Ramos (cell line): ENCODE results near the gene KIAA2012.

Experiments used
- in situ Hi-C: fragments of 300-500 bp; cut with MboI; formaldehyde crosslinking; loops from one replicate; pipeline ENCODE4 v1.14.3; 2022; ENCODE audit warnings: low sequenced_read_pairs; ENCODE audit not compliant: unreplicated experiment

KIAA2012 gene

DNA sequence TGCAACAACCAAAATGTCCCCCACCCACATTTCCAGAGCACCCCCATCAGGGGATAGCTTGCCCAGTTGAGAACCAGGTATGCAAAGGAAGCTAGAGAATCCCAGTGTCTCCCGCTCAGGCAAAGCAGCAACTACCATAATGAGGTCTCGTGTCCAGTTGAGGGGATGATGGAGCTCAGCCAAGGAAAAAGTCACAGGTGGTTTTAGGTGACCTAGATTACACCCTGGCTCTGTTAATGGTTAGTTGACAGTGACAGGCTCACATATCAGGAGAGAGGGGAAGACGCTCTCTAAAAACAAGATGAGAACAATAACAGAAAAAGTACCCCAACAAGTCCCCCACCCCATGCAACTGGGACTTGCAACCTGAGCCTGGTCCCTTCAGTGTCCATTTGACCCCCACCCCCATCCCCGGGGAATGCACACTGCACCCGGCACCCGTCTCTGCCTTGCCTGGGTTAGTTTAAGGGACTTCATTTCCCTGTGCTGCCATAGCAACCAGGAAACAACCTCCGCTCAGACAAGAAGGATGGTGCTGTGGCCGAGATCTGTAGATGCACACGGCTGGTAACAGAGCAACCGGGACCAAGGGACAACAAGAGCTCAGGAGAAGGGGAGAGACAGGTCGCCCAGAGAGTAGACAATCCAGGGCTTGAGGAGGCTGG is at the start of gene KIAA2012:
TSS of gene KIAA2012 (plus strand) at position 519 of the 665 bp plus-strand sequence. CDS start 373 bp downstream, outside the sequence.
- in situ Hi-C loops: no loop called here

- in situ Hi-C loops: no loop called here
Measured at GRCh38 chr2:202023904-202024266, 49.2 kb upstream of the KIAA2012 start.

DNA sequence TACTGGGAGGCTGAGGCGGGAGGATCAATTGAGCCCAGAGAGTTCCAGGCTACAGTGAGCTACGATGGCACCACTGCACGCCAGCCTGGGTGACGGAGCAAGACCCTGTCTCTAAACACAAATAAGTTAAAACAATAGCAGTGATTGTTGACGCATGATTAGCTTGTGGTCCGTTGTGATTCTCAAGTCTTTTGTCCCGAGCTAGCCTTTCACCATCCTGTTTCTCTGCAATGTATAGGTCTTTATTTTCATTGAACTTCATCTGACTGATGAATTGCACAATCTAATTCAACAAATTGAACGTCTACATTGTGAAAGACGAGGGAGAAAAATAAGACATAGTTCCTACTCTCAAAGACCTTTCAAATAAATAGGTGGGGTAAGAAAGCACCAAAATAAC is 48.2 kb upstream of the KIAA2012 start:
- in situ Hi-C loops: no loop called here

DNA sequence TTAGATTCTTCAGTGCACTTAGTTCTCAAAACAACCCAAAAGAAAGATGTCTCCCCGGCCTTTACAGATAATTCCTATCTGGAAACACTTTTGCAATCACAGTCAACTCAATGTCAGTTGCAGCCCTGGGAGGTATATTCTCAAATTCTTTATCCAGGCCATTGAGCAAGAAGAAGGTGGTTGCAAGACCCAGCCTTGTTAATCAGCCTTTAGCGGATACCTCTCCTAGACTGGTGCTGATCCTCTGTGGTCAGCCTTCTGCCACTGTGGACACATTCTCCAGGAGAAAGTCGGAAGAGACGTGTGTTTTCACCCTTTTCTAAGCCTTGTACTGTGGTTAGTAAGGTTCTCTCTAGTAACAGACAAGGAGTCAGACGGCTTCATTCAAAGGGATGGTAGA is 47.2 kb upstream of the KIAA2012 start:
- in situ Hi-C loops: no loop called here

GRCh38 chr2:202026507-202026906 is 46.5 kb upstream of the KIAA2012 start:
- in situ Hi-C loops: no loop called here

DNA sequence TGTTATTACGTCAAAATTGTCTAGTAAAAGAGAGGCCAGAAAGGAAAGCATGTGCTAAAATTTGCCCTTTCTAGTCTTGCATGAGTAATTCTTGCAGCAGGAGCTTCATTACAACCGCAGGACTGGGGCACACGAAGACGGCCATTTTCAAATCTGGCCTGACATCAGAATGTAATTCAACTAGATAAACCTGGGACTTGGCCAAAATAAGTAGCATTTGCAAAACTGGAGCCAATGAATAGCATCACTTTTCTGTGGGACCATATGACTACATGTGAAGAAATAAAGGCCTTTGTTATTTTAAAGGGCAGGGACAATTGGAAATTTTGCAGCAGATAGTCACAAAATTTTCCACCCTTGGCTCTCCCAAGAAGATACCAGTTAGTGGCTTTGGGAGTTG is 42.4 kb upstream of the KIAA2012 start:
- in situ Hi-C loops: no loop called here

DNA sequence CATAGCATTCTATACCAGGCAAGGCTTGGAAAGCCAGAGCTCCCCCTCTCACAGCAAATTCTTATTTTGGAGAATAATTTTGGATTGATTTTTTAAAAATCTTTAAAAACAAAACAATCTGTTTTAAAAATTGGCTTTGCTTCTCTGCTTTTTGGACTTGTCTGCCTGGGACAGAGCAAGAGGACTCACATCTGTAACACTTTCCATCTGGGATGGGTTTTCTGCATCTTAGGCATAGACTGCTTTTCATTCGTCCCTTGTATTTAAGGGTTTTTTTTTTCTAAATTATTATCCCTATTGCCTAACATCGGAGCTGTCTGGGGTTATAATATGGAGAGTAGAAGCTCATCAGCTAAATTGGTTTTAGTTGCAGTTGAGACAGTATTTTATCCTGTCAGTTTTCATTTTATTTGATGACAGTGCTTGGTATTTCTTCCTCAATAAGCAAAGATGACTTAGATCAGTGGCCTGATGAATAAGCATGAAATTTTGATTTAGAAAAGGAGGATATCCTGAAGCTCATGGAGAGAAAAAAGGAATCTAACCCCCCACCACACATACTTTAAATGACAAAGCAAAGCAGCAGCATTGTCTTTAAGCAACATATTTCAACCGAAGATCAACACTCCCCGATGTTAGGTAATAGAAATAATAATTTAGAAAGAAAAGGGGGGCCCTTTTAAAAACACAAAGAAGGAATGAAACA is 41.7 kb upstream of the KIAA2012 start:
- in situ Hi-C loops: no loop called here

- in situ Hi-C loops: no loop called here
Measured at GRCh38 chr2:202032846-202033316, 40.2 kb upstream of the KIAA2012 start.

GRCh38 chr2:202033317-202034248 is 39.5 kb upstream of the KIAA2012 start, which contains the start of gene FZD7:
Gene FZD7, plus strand, starts transcription at chr2:202033855. Its CDS starts 793 bp downstream, at chr2:202034648.
- in situ Hi-C loops: no loop called here

- in situ Hi-C loops: no loop called here
Measured at GRCh38 chr2:202034249-202035088, 38.6 kb upstream of the KIAA2012 start.

- in situ Hi-C loops: no loop called here
Measured at GRCh38 chr2:202035089-202035940, 37.7 kb upstream of the KIAA2012 start.

DNA sequence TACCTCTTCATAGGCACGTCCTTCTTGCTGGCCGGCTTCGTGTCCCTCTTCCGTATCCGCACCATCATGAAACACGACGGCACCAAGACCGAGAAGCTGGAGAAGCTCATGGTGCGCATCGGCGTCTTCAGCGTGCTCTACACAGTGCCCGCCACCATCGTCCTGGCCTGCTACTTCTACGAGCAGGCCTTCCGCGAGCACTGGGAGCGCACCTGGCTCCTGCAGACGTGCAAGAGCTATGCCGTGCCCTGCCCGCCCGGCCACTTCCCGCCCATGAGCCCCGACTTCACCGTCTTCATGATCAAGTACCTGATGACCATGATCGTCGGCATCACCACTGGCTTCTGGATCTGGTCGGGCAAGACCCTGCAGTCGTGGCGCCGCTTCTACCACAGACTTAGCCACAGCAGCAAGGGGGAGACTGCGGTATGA is 37.1 kb upstream of the KIAA2012 start:
- in situ Hi-C loops: no loop called here

GRCh38 chr2:202036601-202037037 is 36.4 kb upstream of the KIAA2012 start:
- in situ Hi-C loops: no loop called here

GRCh38 chr2:202037086-202037485 is 36.0 kb upstream of the KIAA2012 start:
- in situ Hi-C loops: no loop called here

GRCh38 chr2:202038471-202039277 is 34.4 kb upstream of the KIAA2012 start:
- in situ Hi-C loops: no loop called here

DNA sequence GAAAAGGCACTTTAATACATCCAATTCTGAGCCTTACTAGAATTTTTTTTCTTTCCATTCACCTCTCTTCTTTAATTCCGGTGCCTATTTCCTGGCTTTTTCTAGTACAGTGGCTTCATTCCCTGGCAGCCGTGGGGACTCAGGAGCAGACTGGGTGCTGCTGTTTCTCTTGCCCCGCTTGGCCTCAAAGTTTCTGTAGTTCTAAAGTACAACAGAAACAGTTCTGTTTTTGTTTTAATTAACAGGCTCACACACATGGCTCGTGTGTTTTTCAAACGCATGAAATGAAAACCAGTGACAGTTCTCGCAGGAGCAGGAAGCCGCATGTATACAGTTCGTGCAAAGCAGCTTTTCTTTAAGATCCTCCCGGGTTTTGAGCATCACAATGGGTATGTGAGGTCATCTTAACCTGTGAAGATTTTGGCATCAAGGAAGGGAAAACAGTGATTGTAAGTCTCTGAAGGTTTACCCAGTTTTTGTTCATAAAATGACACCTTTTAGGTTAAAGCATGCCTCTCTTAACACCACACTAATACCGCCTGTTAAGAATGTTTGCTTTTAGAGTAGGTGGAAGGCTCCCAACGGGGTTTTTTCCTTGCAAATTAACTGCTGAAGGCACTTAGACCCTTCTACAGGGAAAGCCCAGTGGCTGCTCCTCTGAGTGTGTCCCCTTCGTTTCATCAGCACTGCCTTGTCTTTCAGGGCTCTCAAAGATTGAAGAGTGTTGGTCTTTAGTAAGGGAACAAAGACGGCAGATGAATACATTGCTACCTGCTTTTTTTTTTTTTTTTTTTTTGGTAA is 33.6 kb upstream of the KIAA2012 start:
- in situ Hi-C loops: no loop called here
